Kidney tubule cell (primary cell): ENCODE measurements around the gene CCDC63.
"Not testable (repeated sequence)": the region's sequence is repeated elsewhere in the genome, so short reads cannot be mapped to it uniquely, and the experiment has no call there.

ENCODE experiments used
- DNase-seq: peaks from one replicate; pipeline ENCODE4 v3.0.0-alpha.2; 2018; ENCODE audit warnings: low spot score

CCDC63 gene

DNA sequence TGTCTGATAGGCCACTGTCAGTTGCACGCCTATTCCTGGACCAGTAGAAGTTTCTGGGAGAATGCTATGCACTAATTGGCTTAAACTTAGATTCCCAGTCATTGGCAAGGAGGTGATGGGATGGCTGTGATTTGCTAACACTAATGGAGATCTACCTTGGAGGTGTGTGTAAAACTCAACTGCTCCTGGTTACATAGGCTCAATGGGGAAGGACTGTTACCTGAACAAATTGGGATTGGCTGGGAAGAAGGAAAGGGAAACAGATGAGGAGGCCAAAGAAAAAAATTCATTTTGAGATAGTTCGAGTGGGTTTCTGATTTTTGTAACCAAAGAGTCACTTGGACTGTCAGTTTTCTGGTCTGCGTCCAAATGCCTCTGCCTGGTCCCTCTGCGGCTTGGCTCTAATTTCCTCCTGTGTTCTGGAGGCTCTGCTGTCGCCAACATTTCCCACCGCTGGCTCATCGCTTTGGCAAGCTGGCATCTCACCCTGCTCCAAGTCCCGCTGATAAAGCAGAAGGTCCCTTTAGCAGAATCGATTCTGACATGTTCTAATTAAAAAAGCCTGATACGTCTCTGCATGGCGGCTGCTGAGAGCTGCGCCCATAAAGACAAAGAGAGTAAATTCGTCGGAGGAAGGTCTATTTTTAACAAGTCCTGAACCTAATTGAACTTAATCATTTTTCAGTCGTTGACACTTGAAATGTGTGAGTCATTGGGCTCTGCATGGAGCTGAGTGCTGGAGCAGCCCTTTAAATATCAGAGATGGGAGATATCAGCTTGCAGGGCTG lies 2.0 kb upstream of the CCDC63 start:
- no peak for DNase-seq

DNA sequence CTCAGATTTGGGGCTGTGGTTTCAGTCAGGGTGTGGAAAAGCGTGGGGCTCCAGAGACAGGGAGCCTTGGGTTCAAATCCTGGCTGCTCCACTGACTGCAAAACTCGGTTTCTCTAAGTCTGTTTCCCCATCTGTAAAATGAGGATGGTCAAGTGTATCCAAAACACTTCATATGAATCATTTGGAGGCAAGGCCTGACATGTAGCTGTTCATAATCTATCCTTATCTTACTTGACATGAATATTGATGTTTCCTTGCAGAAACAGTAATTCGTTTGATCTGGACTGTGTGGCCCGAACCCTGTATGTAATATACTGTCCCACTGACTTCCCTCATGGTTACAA lies 1.5 kb upstream of the CCDC63 start:
- no peak for DNase-seq

DNA sequence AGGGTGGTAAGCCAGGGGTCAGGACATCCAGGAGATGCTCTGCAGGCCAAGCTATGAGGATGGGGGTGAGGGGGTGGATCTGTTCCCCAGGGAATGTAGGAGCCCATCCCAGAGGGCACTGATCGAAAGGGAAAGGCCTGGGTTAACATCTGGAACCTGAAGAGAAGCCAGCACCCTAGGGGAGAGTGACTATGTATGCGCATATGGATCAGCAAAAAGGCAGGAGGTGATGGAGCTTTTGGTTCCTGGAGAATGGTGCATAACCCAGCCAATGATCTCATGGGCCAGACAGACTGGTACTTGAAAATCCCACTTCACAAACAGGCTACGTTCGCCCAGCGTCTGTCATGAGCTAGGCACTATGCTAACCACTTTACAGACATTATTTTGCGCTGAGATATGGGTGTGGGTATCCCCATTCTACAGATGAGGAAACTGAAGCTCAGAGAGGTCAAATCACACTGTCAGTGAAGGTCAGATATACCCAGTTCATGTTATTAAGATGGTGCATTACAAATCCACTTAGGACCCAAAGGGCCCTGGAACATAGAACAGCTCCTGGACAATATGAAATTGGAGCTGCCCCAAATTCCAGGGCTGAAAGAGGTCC lies 1.6 kb downstream of the CCDC63 start:
- no peak for DNase-seq

DNA sequence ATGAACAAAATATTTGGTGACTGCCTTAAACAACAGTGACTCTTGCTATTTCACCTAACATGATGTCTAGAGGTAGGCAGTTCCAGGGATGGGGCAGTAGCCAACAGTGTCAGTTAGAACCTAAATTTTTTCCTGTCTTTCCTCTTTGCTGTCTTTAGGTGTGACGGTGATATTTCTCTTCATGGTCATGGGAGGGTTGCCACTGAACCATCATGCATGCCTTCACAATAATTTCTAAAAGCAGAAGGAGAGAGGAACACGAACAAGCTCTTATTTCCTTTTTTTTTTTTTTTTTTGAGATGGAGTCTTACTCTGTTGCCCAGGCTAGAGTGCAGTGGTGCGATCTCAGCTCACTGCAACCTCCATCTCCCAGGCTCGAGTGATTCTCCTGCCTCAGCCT lies 2.4 kb downstream of the CCDC63 start:
- no peak for DNase-seq

DNA sequence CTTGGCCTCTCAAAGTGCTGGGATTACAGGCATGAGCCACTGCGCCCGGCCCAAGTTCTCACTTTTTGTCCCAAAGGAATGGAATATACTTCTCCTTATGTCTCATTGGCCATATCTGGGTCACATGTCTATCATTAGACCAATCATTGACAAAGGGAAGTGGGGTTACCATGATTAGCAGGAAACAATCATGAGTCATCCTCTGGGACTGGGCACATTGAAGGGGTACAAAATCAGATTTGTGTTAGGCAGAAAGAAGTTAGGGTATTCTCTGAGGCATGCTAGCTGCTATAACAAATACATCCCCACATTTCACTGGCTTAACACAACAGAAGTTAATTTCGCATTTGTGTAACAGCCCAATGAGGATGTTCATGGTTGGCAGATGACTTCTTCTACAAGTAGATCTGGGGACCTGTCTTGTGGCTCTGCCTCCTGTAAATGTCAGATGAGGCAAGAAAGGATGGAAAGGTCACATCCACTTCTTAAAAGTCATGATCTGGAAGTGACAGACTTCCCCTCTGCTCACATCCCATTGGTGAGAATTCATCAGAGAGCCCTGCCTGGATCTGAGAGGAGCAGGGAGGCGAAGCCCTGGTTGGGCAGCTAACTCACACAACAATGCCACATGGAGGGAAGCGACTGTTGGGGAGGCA lies 3.1 kb downstream of the CCDC63 start:
- DNase-seq = no peak

DNA sequence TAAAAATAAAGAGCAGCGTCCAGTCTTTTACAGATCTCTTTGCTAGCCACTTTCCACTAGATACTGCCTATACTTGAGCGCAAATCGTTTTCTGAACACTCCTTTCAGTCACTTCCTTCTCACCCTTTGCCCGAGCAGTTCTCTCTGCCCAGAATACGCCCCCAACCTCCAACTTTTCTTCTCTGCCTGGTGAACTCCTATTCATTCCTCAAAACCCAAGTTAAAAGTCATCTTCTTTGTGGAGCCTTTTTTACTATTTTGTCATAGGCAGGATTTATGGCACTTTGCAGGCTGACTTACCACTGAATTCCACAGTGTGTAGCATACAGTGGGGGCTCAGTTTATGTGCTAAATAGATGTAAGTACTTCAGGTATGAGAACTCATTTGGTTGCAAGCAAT lies 4.0 kb downstream of the CCDC63 start:
- DNase-seq = no peak

DNA sequence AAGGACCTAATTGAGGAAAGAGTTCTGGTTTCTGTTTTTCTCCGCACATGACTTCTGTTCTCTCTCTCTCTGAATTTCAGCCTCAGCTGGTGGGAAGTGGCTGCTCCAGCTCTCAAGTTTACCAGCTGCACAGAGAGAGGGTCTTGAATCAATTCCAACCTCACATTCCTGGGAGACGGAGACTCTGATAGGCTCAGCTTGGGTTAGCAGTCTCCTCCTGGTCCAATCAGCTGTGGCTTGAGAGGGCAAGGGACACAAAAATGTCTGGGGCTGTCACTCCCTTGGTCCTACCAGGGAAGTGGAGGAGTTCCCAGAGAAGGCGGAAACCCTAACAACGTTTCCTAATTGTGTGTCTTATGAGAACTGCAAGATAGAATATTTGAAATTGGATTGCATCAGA lies 7.0 kb downstream of the CCDC63 start:
- DNase-seq = no peak

DNA sequence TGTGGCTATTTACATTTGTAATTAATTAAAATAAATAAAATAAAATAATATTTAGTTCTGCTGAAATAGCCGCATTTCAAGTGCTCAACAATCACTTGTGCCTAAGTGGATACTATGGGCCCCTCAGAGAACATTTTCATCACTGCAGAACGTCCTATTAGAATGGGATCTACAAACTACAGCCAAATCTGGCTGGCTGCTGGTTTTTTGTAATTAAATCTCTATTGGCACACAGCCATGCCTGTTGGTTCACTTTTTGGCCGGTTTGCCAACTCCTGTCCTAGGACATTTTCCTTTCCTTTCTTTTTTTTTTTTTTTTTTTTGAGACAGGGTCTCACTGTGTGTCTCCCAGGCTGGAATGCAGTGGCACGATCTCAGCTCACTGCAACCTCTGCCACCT lies 9.8 kb downstream of the CCDC63 start:
- DNase-seq = no peak

DNA sequence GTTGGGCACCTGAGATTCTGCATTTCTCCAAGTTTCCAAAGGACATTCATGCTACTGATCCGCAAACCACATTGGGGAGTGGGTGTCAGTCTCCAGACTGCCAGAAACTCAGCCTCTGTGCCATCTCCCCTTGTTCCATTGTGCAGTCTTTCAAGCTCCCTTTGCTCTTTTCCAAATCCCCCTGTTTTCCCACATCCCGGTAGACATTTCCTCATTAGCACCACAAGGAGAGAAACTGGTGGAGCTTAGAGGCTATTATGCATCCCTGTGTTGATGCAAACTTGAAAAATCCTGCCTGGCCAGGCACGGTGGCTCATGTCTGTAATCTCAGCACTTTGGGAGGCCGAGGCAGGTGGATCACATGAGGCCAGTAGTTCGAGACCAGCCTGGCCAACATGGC lies 10.7 kb downstream of the CCDC63 start:
- no peak for DNase-seq

DNA sequence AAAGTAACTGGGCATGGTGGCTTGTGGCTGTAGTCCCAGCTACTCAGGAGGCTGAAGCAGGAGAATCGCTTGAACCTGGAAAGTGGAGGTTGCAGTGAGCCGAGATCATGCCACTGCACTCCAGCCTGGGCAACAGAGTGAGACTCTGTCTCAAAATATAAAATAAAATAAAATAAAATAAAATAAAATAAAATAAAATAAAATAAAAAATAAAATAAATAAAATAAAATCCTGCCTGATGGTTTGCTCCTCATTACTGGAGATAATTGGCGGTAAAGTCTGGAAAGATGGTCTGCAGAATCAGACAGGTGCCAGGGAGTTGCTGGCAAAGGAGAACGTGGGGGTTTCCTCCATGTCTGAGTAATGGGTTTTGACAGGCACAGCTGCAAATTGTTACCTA lies 11.2 kb downstream of the CCDC63 start:
- not testable (repeated sequence) for DNase-seq

DNA sequence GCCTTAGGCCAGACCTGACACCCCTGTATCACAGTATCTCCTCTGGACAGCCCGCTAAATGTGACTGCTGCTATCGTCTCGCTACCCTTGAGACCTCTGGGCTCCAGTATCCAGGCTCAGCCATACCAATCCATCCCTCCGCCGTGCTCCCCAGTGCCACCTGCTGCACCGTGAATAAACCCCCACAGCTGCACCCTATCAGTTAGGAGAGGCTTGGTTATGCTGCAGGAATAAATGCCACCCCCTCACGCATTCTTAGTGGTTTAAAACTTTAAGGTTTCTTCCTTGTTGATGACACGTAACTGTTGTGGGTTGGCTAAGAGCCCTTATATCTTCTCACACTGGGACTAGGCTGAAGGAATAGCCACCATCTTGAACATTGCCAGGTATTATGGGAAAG lies 12.1 kb downstream of the CCDC63 start:
- no peak for DNase-seq

DNA sequence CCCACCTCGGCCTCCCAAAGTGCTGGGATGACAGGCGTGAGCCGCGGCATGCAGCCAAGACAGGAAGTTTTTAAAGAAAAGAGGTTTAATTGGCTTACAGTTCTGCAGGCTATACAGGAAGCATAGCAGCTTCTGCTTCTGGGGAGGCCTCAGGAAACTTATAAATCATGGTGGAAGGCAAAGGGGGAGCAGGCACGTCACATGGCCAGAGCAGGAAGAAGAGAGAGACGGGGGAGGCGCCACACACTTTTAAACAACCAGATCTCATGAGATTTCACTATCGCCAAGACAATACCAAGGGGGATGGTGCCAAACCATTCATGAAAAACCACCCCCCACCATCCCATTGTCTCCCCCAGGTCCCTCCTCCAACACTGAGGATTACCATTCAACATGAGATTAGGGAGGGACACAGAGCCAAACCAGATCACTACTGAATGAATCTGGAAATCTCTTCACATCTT lies 14.1 kb downstream of the CCDC63 start:
- DNase-seq = no peak

DNA sequence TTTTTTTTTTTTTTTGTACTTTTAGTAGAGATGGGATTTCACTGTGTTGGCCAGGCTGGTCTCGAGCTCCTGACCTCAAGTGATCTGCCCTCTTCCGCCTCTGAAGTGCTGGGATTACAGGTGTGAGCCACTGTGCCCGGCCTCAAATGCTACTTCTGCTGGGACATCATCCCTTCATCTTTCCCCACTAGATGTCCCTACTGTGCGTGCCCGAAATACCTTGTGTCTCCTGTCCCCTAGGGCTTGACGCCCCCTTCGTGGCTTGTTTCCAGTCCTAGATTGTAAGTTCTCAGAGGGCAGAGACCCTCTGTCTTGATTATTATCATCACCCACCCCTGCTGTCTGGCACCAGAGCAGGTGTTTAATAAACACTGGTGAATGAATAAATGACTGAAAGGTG lies 14.9 kb downstream of the CCDC63 start:
- DNase-seq = no peak

DNA sequence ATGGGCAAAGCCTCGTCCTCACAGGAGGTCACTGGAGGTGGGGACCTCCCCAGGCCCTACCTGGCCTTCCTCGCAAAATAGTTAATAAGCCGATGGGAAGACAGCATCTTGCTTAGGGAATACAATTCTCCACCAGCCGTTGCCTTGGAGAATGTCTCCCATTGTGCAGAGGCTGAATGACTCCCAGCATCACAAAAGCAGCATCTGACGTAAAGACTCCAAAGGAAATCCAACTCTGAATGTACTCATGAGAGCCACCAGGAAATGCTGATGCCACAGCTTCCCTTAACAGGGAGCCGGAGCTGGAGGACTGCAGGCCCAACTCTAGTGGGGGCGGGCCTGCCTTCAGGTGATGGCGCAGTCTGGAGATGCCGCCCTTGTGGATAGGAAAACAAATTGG lies 15.5 kb downstream of the CCDC63 start:
- DNase-seq = no peak

DNA sequence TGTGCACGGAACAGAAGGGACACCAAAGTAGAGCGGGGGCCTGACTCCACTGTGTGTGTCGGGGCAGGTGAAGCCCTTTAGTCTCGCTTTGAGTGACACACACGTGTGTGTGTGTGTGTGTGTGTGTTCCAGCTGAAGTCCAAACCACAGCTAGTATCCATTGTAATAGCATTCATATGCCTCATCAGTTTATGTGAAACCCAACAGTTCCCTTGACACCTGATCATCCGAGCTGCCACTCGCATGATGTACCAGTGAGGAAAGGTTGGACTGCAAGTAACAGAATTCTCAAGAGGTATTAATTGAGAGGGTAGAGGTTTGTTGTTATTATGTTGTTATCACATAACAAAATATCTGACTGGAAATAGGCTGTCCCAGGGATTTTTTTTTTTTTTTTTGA lies 16.4 kb downstream of the CCDC63 start:
- DNase-seq = no peak

DNA sequence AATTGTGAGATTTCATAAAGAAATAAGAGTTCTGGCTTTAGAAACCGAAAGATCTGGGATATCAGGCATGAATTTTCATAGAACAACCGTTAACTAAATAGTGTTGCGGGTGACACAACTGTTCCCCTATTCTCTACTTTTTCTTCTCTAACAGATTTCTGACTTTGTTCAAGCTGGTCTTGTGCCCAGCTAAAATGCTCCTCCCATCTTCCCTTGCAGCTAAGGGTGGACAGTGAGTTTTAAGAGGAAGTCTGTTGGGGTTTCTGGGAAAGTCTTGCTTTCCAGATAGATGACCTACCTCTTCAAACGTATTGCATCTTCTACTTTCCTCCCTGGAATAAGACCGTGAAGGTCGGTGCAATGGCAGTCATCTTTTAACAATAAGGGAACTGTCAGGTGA lies 18.7 kb downstream of the CCDC63 start:
- DNase-seq = no peak

DNA sequence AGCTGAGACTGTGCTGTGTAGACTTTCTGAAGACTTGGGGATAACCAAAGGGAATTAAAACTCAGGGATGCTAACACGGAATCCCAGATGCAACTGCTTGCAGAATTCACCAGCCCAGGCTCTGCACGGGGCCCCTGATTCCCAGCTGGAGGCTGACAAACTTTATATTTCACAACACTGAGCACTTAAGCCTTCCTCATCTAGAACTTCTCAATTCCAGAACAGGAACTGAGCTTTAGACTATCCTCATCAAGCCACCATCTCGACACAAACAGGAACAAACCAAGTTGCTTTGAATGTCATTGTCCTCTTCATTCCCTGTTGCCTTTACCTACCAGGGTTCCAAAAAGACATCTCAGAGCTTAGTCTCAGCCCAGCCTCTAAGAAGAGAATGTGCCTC lies 22.2 kb downstream of the CCDC63 start:
- no peak for DNase-seq

DNA sequence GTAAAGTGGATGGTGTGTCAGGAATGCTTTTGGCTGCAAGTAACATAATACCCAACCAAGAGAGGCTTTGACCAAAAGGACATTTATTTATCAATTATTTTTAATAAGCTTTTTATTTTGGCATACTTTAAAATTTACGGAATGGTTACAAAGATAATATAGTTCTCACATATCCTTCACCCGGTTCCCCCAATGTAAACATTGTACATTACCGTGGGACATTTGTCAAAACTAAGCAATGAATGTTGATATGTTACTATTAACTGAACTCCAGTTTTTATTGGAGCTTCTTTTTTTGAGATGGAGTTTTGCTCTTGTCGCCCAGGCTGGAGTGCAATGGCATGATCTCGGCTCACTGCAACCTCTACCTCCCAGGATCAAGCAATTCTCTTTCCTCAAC lies 23.0 kb downstream of the CCDC63 start:
- DNase-seq = no peak

DNA sequence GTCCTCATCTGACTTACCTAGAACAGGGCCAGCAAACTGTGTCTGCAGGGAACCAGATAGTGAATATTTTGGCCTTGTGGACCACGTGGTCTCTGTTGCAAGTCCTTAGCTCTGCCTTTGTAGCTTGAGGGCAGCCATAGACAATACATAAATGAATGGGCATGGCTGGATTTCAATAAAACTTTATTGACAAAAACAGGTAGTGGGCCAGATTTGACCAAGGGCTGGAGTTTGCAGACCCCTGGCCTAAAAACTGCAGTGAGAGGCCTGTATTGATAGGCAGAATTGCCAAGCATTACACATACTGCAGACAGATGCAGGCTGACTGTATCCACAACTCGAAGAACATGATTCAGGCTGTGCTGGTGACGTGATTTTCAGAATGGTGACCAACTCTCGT lies 25.3 kb downstream of the CCDC63 start:
- DNase-seq = no peak

DNA sequence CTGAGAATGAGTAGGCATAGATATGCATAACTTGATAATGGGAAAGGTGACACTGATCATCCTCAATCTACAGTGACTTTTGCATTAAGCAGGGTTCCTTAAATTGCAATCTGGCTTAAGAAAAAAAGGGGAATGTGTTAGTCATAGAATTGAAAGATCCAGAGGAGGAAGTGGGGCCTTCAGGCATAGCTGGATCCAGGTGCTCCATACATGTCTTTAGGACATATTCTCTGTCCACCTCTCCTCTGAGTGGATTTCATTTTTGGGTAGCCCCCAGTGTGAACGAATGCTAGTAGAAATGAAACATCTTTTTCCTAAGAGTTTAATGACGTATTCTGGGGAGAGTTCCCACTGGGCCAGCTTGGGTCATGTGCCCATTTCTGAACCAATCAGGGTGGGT lies 27.6 kb downstream of the CCDC63 start:
- no peak for DNase-seq

DNA sequence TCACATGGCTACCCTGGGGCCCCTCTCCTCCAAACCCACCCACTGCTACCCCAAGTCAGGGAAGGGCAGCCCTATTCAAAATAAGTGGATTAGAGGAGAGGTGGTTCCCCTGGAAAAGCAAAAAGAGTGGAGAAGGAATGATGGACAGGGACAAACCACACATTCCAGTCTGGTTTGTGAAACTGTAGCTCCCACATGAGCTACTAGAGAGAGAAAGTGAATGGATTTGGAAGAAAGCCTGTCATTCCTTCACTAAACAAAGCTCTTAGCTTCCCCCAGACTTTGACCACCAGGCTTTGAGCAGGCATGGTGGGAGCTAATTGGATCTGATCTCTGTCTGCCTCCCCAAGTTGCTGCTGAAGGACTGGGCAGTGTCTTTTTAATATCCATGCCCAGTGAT lies 28.0 kb downstream of the CCDC63 start:
- DNase-seq = no peak

DNA sequence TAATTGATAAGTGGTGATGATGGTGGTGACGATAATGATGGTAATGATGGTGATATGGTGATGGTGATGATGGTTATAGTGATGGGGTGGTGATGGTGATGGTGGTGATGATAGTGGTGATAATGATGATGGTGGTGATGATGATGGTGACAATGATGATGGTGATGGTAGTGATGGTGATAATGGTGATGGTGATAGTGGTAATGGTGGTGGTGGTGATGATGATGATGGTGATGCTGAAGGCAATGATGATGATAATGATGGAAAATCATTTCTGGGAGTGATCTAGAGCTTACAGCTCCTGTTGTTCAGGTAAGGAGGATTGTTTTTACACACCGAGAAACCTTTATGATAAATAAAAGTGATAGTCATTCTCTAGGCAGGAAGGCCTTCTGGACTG lies 33.9 kb downstream of the CCDC63 start:
- DNase-seq = no peak

DNA sequence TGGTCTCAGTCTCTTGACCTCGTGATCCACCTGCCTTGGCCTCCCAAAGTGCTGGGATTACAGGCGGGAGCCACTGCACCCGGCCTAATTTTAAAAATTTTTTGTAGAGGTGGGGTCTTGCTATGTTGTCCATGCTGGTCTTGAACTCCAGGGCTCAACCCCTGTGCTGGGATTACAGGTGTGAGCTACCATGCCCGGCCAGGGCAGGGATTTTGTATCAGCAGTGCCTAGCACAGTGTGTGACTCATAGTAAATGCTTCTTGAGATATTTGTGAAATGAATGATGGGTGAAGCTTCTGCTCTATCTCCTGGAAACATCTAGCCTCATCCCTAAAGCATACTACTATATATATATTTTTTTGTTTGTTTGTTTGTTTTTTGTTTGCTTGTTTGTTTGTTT lies 36.5 kb downstream of the CCDC63 start:
- no peak for DNase-seq
